Measurements from ENCODE around the gene TFAP2C.

GRCh38 chr20:56646599-56646998, 17.5 kb downstream of the TFAP2C start:
- TF ChIP-seq POLR2A (IDR thresholded peaks at IDR 0.05) (no peak), CTCF (IDR thresholded peaks at IDR 0.05) (no peak)
